Choroid plexus epithelial cell (primary cell): ENCODE measurements around the gene BPIFB4.

Source experiments
- DNase-seq: peaks from one replicate; pipeline ENCODE4 v3.0.0-alpha.2; 2010; ENCODE audit warnings: low read depth
- H3K4me3 ChIP-seq: 2 replicates; pipeline ENCODE4 v1.5.1; 2011; ENCODE audit warnings: low read depth, mild to moderate bottlenecking, control low read depth, low read length, moderate library complexity
- CTCF ChIP-seq: conservative IDR thresholded peaks from 2 replicates; pipeline ENCODE4 v1.5.1; 2011; ENCODE audit warnings: low read depth, mild to moderate bottlenecking, control low read depth, inconsistent platforms, low read length, moderate library complexity

The BPIFB4 gene

DNA sequence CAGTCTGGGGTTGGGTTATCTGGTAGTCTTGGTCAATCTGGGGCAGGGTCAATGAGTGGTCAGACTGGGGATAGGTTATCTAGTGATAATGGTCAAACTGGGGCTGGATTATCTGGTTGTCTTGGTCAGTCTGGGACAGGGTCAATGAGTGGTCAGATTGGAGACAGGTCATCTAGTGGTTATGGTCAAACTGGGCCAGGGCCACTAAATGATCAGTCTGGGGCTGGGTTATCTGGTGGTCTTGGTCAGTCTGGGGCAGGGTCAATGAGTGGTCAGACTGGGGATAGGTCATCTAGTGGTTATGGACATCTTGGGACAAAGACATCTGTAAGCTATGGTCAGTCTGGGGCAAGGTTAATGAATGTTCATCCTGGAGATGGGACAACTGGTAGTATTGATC is 60.0 kb downstream of the BPIFB4 start:
- no peak overlapping the region for H3K4me3 ChIP-seq
- no peak for TF ChIP-seq CTCF
- no peak for DNase-seq

DNA sequence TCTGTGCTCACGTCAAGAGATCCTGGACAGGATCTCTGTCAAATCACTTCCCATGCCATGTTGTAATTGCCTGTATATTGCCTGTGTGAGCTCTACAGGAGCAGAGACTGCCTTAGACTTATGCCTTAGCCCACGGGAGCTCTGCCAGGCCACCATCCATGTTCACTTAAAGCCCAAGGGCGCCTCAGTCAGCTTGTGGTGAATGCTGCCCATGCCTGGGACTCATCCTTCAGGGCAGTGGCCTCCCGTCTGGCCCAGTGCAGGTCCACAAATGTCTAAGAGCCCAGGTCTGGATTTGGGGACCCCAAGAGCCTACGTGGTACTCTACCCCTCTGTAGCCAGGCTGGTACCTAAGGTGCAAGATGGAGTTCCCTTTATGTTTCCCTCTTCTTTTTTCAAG is 66.1 kb downstream of the BPIFB4 start:
- no peak for TF ChIP-seq CTCF
- no peak for DNase-seq
- H3K4me3 ChIP-seq: no peak overlapping the region

DNA sequence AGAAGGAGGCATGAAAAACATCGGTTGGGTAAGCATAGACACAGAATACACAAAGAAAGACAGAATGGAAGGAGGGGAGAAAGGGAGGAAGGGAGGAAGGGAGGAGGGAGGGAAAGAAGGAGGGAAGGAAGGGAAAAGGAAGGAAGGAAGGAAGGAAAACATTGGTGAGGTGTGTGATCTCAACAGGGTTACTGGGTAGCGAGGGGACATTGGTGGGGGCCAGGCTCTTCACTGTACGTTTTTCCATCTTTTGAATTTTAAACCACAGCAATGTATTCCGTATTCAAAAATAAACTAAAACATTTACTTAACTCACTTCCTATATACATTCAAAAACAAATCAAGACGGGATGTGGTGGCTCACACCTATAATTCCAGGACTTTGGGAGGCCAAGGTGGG is 67.9 kb downstream of the BPIFB4 start:
- no peak for TF ChIP-seq CTCF
- H3K4me3 ChIP-seq: no peak overlapping the region
- no peak for DNase-seq

GRCh38 chr20:33148040-33148439 is 68.6 kb downstream of the BPIFB4 start:
- TF ChIP-seq CTCF: no peak
- no peak overlapping the region for H3K4me3 ChIP-seq
- no peak for DNase-seq

- no peak overlapping the region for H3K4me3 ChIP-seq
- no peak for TF ChIP-seq CTCF
These were observed 74.8 kb downstream of the BPIFB4 start for GRCh38 chr20:33154252-33154651.

DNA sequence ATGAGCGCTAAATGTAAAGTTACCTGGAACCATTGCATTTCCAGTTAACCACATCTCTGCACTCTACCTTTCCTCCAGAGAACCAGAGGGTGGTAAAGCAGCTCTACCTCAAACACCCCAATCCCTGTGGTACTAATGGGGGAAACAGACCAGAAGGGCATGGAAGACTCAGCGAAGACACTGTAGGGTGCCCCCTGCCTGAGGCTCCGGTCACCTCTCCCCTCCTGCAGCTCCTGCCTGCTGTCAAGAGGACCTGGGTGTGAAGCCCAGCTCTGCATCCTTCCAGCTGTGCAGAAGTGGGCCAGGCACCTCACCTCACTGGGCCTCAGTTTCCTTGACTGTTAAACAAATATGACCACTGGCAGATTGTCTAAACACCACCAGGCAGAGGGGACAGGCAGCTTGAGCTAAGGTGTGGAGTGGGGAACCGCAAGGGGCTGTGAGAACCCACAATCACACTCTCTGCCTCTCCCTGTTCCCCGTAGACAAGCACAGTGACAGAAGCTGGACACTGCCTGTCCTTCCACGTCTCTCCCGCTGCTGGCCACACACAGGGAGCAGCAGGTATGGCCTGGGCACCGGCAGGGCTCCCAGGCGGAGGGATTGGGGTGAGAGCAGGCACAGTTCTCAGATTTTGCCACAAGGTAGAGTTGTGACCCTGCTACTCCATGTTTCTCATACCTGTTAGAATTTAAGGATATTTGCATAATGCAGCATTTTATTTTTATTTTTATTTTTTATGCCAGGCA is 79.4 kb downstream of the BPIFB4 start:
- no peak for DNase-seq
- TF ChIP-seq CTCF: no peak
- no peak overlapping the region for H3K4me3 ChIP-seq

More at GRCh38 chr20:33154252-33154651, 74.8 kb downstream of the BPIFB4 start:
- DNase-seq: no peak

DNA sequence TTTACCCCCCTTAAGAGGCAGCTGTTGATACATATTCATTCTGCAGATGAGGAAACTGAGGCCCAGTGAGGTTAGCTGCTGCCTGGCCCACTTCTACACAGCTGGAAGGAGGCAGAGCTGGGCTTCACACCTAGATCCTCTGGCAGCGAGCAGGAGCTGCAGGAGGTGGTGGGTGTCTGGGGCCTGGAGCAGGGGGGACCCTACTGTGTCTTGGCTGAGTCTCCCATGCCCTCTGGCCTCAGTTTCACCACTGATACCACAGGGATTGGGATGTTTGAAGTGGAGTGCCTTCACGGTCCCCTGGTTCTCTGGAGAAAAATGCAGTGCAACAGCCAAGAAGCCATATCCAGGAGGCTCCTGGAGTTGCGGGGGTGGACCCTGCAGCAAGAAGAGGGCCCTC is 80.3 kb downstream of the BPIFB4 start:
- TF ChIP-seq CTCF: no peak
- no peak overlapping the region for H3K4me3 ChIP-seq
- DNase-seq: no peak
